ENCODE measurements around the gene TIMP4. TPM values are rescaled to one million over a fixed set of nuclear protein-coding genes. Genes with fewer than 3 reads are reported as not detected.

TIMP4 gene
- polyA plus RNA-seq, 4 donors: 0.42 to 1.4 (median 1.1) TPM

- no peak for DNase-seq (ENCODE audit: low read depth in 4 of 4, low spot score in 2 of 4)
Measured at GRCh38 chr3:12148183-12148940, 10.3 kb downstream of the TIMP4 start.

DNA sequence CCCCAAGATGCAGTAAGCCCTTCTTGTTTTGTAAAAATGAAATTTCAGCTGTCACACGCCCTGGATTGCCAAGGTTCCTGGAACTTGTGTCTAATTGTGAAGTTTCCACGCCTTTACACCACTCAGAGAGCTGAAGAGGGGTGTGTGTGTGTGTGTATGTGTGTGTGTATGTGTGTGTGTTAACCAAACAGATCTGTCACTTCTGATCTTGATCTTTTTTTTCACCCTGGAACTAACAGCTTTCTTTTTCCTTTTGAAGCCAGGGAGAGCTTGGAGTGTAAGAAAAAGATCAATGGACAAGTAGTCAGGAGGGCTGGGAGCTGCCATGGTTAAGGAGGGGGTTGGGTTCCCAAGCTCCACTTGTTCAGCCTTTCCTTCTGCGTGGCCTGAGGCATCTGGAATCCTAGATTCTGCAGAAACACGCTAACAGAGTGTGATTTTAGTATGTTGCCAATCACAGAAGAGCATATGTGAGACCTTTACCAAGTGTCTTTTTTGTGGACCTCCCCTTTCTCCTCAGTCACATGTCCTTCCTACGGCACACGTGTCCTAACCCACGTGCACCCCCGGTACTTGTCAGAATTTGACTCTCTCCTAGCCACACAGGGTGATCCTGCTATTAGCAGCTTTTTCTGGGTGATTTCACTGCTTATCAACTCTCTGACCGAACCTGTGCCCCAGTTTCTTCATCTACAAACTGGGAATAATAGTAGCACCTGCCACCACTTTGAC lies 11.5 kb downstream of the TIMP4 start:
- no peak for DNase-seq (ENCODE audit: low read depth in 4 of 4, low spot score in 2 of 4)

GRCh38 chr3:12143949-12144504 lies 14.7 kb downstream of the TIMP4 start:
- DNase-seq (ENCODE audit: low read depth in 4 of 4, low spot score in 2 of 4): no peak

DNA sequence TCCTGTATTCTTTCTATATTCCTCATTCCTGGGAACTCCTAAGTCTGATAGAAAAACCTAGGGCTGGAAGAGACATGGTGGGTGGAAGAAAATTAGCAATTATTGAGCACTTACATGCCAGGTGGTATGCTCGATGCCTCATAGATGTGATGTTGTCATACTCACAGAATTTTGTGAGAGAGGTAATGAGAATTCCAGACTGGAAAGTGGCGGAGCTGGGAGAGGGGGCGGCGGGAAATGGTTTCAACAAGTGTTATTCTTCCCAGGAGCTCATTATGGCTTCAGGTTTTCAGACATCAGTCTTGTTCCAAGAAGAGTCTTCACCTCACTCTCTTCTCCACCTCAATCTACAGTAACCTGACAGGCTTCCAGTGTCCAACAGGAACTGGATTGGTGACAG lies 16.2 kb downstream of the TIMP4 start:
- no peak for DNase-seq (ENCODE audit: low read depth in 4 of 4, low spot score in 2 of 4)

DNA sequence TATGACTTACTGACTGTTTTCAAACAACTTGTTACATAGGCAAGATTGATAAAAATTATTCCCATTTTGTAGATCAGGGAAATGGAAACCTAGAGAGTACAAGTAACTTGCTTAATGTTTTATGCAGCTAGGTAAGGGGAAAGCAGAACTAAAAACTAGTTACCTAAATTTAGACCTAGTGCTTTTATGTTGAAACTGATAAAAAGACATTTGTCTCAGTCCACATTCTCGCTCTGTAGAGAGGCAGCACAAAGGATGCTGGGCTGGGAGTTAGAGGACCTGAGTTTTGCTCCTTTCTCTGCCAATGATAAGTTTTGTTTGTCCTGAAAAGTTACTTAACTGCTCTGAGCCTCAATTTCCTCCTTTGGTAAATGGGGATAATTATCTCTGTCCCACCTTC lies 17.4 kb downstream of the TIMP4 start:
- no peak for DNase-seq (ENCODE audit: low read depth in 4 of 4, low spot score in 2 of 4)

DNA sequence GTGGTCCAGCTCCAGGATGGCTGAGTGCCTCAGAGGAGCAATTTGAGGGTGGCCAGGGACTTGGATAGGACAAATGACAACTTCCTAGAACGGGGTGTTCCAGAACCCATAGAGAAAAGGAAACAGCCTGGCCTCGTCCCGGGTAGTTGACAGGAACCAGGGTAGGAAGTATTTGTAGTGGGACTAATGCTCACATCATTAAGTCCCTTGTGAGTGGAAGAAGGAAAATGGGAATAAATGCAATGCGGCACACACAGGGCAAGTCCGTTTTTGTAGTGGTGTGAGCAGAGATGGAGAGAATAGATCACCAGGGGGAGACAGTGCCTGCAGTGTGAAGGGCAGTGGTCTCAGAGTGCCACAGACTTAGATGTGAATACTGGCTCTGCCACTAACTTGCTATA lies 19.6 kb downstream of the TIMP4 start:
- DNase-seq (ENCODE audit: low read depth in 4 of 4, low spot score in 2 of 4): peak in 1 of 4 donors; percentile 44

DNA sequence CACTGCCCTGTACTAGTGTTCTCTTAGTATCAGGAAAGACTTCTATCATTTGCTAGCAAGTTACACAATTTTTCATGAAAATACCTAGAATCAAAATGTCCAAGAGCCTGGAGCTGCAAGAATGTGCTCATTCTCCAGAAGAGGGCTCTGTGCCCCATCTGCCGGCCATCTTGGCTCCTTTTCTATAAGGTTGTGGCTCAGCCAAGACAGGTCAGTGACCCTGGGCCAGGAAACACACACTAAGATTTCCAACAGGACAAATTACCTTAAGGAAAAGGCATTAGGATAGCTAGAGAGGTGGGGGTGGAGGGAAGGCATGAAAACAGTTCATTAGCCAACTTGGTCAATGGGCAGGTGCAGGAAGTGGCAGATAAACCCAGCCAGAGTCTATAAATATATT lies 20.7 kb downstream of the TIMP4 start:
- no peak for DNase-seq (ENCODE audit: low read depth in 4 of 4, low spot score in 2 of 4)

GRCh38 chr3:12136371-12136770 lies 22.3 kb downstream of the TIMP4 start:
- DNase-seq (ENCODE audit: low read depth in 4 of 4, low spot score in 2 of 4): no peak

GRCh38 chr3:12135029-12135657 lies 23.6 kb downstream of the TIMP4 start:
- peak in 1 of 4 donors; percentile 50 for DNase-seq (ENCODE audit: low read depth in 4 of 4, low spot score in 2 of 4)

DNA sequence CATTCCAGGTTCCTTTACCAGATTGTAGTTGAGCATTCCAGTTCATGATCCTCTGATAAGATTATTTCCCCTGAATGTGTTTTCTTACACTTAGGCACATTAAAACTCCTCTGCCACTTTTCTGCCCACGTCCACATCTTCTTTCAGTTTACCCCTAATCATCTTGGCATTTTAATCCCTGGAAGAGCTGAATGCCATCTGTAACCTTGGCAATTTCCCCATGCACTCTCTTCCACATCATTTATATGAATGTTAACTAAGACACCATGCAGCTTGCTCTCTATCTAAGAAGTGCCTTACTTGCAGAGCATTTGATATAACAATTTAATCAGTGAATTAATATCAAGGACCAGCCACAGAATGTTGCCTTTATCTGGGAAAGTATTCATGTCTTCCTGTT lies 25.8 kb downstream of the TIMP4 start:
- no peak for DNase-seq (ENCODE audit: low read depth in 4 of 4, low spot score in 2 of 4)

- no peak for DNase-seq (ENCODE audit: low read depth in 4 of 4, low spot score in 2 of 4)
Measured at GRCh38 chr3:12131351-12132090, 27.2 kb downstream of the TIMP4 start.

DNA sequence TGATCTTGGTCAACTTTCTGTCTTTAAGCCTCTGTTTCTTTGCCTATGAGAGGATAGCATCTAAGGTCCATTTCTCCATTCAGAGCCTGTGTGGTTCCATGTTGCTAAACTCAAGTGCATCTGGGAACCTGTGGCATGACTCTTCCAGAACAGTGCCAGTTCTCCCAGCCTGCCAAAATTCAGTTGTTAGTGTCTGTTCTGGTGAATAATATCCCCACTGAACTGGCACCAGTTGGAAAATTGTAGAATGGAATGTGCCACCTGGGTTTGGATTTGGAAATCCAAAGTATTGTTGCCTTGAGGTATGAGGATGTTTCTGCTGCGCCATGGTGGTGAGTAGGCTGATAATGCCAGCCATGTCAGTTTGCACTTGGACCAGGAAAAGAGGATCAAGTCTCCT lies 31.3 kb downstream of the TIMP4 start:
- DNase-seq (ENCODE audit: low read depth in 4 of 4, low spot score in 2 of 4): no peak

GRCh38 chr3:12125772-12126171 lies 32.9 kb downstream of the TIMP4 start:
- DNase-seq (ENCODE audit: low read depth in 4 of 4, low spot score in 2 of 4): no peak

DNA sequence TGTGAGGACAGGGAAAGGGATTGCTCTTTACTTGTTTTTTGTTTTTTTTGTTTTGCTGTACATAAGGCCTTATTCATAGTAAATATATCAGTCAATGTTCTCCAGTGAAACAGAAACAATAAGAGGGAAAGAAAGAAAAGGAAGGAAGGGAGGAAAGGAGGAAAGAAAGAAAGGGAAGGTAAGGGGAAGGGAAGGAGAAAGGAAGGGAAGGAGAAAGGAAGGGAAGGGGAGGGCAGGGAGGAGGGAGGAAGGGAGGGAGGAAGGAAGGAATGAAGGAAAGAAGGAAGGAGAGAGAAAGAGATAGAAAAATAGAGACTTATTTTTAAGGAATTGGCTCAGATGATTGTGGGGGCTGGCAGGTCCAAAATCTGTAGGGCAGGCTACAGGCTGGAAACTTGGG lies 37.2 kb downstream of the TIMP4 start:
- no peak for DNase-seq (ENCODE audit: low read depth in 4 of 4, low spot score in 2 of 4)

DNA sequence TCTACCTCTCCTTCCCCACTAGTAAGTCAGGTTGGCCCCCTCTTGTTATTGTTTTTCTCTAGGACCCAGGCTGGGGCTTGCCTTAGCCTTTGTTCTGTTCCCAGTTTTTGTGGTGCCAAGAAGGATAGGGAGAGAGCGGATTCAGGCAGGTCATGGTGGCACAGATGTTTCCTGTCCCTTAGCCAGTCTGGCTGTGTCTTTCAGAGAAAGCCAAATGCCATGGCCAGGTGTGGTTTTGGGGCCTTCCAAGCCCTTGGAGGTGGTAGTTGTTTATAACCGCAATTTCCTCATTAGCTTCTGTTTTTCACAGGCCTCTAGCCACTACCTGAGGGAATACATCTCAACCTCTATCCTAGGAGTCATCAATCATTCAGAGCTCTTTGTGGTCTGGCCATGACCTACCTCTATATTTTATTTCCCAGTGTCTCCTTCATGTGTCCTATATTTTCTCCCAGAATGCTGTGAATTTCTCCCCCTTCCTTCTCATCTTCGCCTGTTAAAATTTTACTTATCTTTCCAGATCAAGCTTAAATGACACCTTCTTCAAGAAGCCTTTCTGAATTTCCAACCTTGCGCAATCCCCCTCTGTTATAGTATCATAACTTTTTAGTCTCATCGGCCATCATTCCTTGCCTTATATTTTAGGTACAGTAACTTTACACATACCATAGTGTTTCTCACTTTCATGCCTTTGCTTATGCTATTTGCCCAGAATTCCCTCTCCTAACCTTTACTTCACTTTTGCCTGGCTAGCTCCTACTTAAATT lies 38.2 kb downstream of the TIMP4 start:
- no peak for DNase-seq (ENCODE audit: low read depth in 4 of 4, low spot score in 2 of 4)

DNA sequence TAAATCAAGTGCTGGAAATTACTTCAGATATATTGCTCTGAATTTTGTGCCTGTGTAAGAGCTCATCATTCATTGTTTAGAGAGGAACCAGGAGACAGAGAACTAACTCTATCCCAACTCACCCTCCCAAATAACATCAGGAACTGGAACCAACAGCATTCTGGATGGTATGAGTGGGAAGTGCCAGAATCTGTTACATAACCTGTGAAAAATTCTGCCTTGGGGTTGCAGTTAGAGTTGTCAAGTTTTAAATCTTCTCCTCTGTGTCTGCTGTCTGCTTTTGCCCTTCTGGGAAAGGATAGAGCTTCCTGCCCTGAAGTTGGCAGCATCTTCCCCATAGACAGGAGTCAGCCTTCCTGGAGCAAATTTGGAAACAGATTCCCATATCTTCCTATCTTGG lies 41.2 kb downstream of the TIMP4 start:
- DNase-seq (ENCODE audit: low read depth in 4 of 4, low spot score in 2 of 4): no peak

DNA sequence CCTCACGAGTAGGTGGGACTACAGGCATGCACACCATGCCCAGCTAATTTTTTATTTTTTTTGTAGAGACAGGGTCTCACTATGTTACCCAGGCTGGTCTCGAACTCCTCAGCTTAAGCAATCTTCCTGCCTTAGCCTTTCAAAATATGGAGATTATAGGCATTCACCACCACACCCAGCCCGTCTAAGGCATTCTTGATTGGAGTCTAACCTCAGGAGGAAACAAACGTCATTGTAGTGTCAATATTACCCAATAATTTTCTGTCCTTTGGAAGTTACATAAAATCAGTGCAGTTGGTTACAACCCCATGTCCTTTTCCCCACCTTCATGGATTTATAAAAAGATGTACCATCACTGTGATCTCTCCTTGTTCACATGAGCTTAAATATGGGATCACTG lies 41.8 kb downstream of the TIMP4 start:
- DNase-seq (ENCODE audit: low read depth in 4 of 4, low spot score in 2 of 4): no peak

- no peak for DNase-seq (ENCODE audit: low read depth in 4 of 4, low spot score in 2 of 4)
Measured at GRCh38 chr3:12115849-12116248, 42.9 kb downstream of the TIMP4 start.

DNA sequence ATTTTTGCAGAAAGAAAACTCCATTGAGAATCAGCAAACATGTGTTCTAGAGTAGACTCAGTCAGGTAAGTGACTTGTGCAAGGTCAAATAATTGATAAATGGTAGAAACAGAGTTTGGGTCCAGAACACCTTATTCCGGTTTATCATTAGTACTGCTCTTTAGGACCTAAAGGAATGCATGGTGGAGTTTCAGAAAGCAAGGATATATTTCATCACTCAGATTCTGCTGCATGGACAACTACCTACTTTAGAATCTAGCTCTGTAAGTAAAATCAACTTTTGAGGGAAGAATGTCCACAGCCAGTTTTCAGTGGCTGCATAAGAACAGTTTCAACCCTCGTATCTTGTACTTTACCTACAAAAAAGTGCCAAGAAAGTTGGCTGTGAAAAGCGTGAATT lies 43.6 kb downstream of the TIMP4 start:
- no peak for DNase-seq (ENCODE audit: low read depth in 4 of 4, low spot score in 2 of 4)

DNA sequence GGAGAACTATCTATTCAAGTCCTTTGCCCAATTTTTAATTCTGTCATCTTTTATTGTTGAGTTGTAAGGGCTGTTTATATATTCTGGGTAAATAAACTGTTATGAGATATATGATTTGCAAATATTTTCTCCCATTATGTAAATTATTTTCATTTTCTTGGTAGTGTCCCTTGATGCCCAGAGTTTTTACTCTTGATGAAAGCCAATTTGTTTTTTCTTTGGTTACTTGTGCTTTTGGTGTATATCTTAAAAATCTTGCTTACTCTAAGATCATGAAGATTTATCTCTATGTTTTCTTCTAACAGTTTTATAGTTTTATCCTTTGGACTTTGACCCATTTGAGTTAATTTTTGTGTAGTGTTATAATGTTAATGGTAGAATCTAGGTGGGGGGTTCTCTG lies 44.5 kb downstream of the TIMP4 start:
- DNase-seq (ENCODE audit: low read depth in 4 of 4, low spot score in 2 of 4): no peak

Measured in left renal cortex interstitium (tissue), 4 donors.